Stomach smooth muscle (tissue), 2 donors: ENCODE measurements around the gene FCN1.

Experiments used
- H3K27ac ChIP-seq: one replicate; pipeline ENCODE4 v1.7.0; 2013; ENCODE audit warnings: mild to moderate bottlenecking, low read length, inconsistent platforms
- H3K27me3 ChIP-seq, 2 donors: one replicate each; pipeline ENCODE4 v1.7.0; 2013; ENCODE audit warnings: low read length in 2 of 2; ENCODE audit not compliant: insufficient read depth in 2 of 2, control insufficient read depth in 1 of 2
- H3K36me3 ChIP-seq, 2 donors: one replicate each; pipeline ENCODE4 v1.7.0; 2013; ENCODE audit warnings: low read length in 2 of 2; ENCODE audit not compliant: control insufficient read depth in 2 of 2, insufficient read depth in 2 of 2
- H3K4me1 ChIP-seq: one replicate; pipeline ENCODE4 v1.7.0; 2013; ENCODE audit warnings: low read length; ENCODE audit not compliant: control insufficient read depth, insufficient read depth
- H3K4me3 ChIP-seq, 2 donors: one replicate each; pipeline ENCODE4 v1.7.0; 2013; ENCODE audit warnings: low read length in 2 of 2
- H3K9ac ChIP-seq, 2 donors: one replicate each; pipeline ENCODE4 v1.7.0; 2013; ENCODE audit warnings: low read length in 2 of 2, mild to moderate bottlenecking in 1 of 2
- H3K9me3 ChIP-seq, 2 donors: one replicate each; pipeline ENCODE4 v1.7.0; 2013; ENCODE audit warnings: low read length in 2 of 2; ENCODE audit not compliant: control insufficient read depth in 2 of 2
- donor health status: healthy.
- donor health status: Pancreatic carcinoma.

Gene FCN1

DNA sequence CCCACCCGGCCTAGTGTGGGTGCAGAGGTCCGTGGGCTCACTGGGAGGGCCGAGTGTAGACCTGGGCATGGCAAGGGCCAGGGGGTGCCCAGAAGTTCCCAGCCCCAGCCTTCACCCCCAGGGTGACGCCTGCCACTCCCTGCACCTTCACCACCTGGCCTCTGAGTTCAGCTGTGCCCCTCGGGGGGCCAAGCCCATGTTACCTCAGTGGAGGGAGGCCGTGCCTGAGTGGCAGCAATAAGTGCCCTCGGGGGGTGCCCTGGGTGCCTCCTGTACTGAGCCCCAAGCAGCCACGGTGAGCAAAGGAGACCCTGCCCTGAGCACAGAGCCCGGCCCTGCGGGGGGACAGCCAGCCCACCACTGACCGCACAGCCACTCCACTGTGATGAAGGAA, 47.4 kb downstream of the FCN1 start:
- no peak overlapping the region for H3K4me3 ChIP-seq
- no peak overlapping the region for H3K27ac ChIP-seq
- no peaks in the 10 kb centered on the region for H3K9me3 ChIP-seq
- no peaks in the 10 kb centered on the region for H3K36me3 ChIP-seq
- no peaks in the 10 kb centered on the region for H3K4me1 ChIP-seq
- H3K27me3 ChIP-seq = peaks cover 0 to 8% of the 10 kb centered on the region in 2 donors
- H3K9ac ChIP-seq = no peak overlapping the region

GRCh38 chr9:134869554-134870300, 48.0 kb downstream of the FCN1 start:
- no peaks in the 10 kb centered on the region for H3K4me1 ChIP-seq
- H3K4me3 ChIP-seq = no peak overlapping the region
- no peak overlapping the region for H3K27ac ChIP-seq
- H3K27me3 ChIP-seq = peaks cover 0 to 6% of the 10 kb centered on the region in 2 donors
- H3K9ac ChIP-seq = no peak overlapping the region
- H3K36me3 ChIP-seq = no peaks in the 10 kb centered on the region
- no peaks in the 10 kb centered on the region for H3K9me3 ChIP-seq

GRCh38 chr9:134868751-134869553, 48.8 kb downstream of the FCN1 start:
- no peak overlapping the region for H3K9ac ChIP-seq
- H3K9me3 ChIP-seq = no peaks in the 10 kb centered on the region
- no peak overlapping the region for H3K4me3 ChIP-seq
- peaks cover 0 to 6% of the 10 kb centered on the region in 2 donors for H3K27me3 ChIP-seq
- H3K36me3 ChIP-seq = no peaks in the 10 kb centered on the region
- H3K4me1 ChIP-seq = peaks cover 5% of the 10 kb centered on the region
- no peak overlapping the region for H3K27ac ChIP-seq

- Histone ChIP-seq H3K27ac (no peak overlapping the region), H3K27me3 (peaks cover 0 to 3% of the 10 kb centered on the region in 2 donors), H3K9me3 (no peaks in the 10 kb centered on the region), H3K4me1 (peaks cover 10% of the 10 kb centered on the region), H3K4me3 (no peak overlapping the region), H3K9ac (no peak overlapping the region), H3K36me3 (no peaks in the 10 kb centered on the region)
Observed at GRCh38 chr9:134867917-134868750, 49.6 kb downstream of the FCN1 start.

GRCh38 chr9:134864821-134865190, 52.9 kb downstream of the FCN1 start:
- Histone ChIP-seq H3K36me3 (no peaks in the 10 kb centered on the region), H3K4me1 (peaks cover 10% of the 10 kb centered on the region), H3K9ac (no peak overlapping the region), H3K4me3 (no peak overlapping the region), H3K27ac (no peak overlapping the region), H3K27me3 (peaks cover 0 to 3% of the 10 kb centered on the region in 2 donors), H3K9me3 (no peaks in the 10 kb centered on the region)

- H3K4me1 ChIP-seq = peaks cover 10% of the 10 kb centered on the region
- H3K9ac ChIP-seq = no peak overlapping the region
Observed at GRCh38 chr9:134863941-134864820, 53.5 kb downstream of the FCN1 start.

GRCh38 chr9:134863306-134863902, 54.3 kb downstream of the FCN1 start:
- Histone ChIP-seq H3K27me3 (no peaks in the 10 kb centered on the region), H3K9ac (no peak overlapping the region), H3K27ac (no peak overlapping the region), H3K4me1 (peaks cover 14% of the 10 kb centered on the region), H3K9me3 (no peaks in the 10 kb centered on the region), H3K4me3 (no peak overlapping the region), H3K36me3 (no peaks in the 10 kb centered on the region)

More at GRCh38 chr9:134863941-134864820, 53.5 kb downstream of the FCN1 start:
- Histone ChIP-seq H3K27ac (peak overlapping the region; percentile 53), H3K36me3 (no peaks in the 10 kb centered on the region), H3K4me3 (no peak overlapping the region), H3K9me3 (no peaks in the 10 kb centered on the region), H3K27me3 (no peaks in the 10 kb centered on the region)

DNA sequence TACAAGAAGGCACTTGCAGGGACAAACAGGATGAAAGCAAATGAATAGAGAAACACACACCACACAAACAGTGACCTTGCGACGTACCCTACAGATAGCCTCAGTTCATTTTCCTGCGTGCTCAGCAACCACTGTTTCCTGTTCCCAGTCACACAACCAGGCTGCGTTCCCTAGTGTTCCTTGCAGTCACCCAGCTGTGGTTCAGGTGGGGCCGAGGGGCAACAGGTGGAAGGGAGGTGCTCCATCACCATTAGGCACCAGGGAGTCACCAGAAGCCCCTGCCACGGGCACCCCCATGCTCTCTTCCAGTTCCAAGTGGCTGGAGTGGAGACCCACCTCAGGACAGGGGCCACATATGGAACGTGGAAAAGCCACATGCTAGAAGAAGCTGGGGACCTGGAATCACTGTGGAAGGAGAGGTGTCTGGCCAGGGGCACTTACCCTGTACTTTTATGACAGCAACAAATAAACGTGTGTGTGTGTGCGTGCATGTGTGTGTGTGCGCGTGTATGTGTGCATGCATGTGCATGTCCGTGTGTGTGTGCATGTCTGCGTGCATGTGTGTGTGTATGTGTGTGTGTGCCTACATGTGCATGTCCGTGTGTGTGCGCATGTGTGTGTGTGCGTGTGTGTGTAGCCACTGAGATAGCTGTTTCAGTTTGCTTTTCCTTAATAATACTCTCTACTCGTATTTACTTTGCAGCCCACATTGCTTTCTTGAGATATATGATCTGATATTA, 55.9 kb downstream of the FCN1 start:
- H3K36me3 ChIP-seq = no peaks in the 10 kb centered on the region
- H3K9me3 ChIP-seq = peaks cover 0 to 2% of the 10 kb centered on the region in 2 donors
- H3K4me3 ChIP-seq = no peak overlapping the region
- H3K9ac ChIP-seq = no peak overlapping the region
- H3K27ac ChIP-seq = no peak overlapping the region
- peaks cover 0 to 4% of the 10 kb centered on the region in 2 donors for H3K27me3 ChIP-seq
- peaks cover 14% of the 10 kb centered on the region for H3K4me1 ChIP-seq

DNA sequence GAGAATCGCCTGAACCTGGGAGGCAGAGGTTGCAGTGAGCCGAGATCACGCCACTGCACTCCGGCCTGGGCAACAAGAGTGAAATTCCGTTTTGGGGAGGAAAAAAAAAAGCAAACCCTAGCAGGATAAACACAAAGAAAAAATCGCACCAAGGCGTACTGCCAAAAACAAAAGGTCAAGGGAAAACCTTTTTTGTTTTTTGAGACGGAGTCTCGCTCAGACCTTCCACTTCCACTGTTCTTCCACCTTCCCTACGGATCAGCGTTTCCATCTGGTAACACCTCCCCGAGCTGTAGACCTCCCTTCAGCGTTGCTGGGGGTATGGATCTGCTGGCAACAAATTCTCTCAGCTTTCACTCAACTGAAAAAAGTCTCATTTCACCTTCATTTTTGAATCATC, 57.2 kb downstream of the FCN1 start:
- Histone ChIP-seq H3K27ac (no peak overlapping the region), H3K9me3 (peaks cover 0 to 2% of the 10 kb centered on the region in 2 donors), H3K4me3 (no peak overlapping the region), H3K36me3 (no peaks in the 10 kb centered on the region), H3K4me1 (peaks cover 14% of the 10 kb centered on the region), H3K9ac (no peak overlapping the region), H3K27me3 (peaks cover 0 to 4% of the 10 kb centered on the region in 2 donors)
